WERI-Rb-1 (cell line): ENCODE data around the gene NEK5.
"Not testable (repeated sequence)": the region's sequence is repeated elsewhere in the genome, so short reads cannot be mapped to it uniquely, and the experiment has no call there.

ENCODE experiments used
- DNase-seq: peaks from one replicate; pipeline ENCODE4 v3.0.0-alpha.2; 2020
- H3K27ac ChIP-seq: fragments of 250-450 bp; sonication (Bioruptor Pico); 2 replicates; pipeline ENCODE4 v1.5.1; 2020; ENCODE audit warnings: mild to moderate bottlenecking, moderate library complexity
- H3K27me3 ChIP-seq: fragments of 250-450 bp; sonication (Bioruptor Pico); 2 replicates; pipeline ENCODE4 v1.5.1; 2021; ENCODE audit warnings: mild to moderate bottlenecking, low read depth, moderate library complexity; ENCODE audit not compliant: insufficient read depth, severe bottlenecking
- H3K36me3 ChIP-seq: fragments of 250-450 bp; sonication (Bioruptor Pico); 2 replicates; pipeline ENCODE4 v1.5.1; 2020; ENCODE audit warnings: mild to moderate bottlenecking, moderate library complexity
- H3K4me3 ChIP-seq: 2 replicates; pipeline ENCODE4 v1.5.1; 2011; ENCODE audit warnings: low read depth, mild to moderate bottlenecking, control low read depth, low read length
- H3K9me3 ChIP-seq: fragments of 250-450 bp; sonication (Bioruptor Pico); 2 replicates; pipeline ENCODE4 v1.5.1; 2021; ENCODE audit warnings: mild to moderate bottlenecking, moderate library complexity; ENCODE audit not compliant: severe bottlenecking
- TF ChIP-seq, protein P1 (sequence below): IDR thresholded peaks from 2 replicates; pipeline ENCODE4 v1.5.1; 2011; ENCODE audit warnings: low read depth, mild to moderate bottlenecking, control low read depth, inconsistent platforms, low read length

The NEK5 gene

DNA sequence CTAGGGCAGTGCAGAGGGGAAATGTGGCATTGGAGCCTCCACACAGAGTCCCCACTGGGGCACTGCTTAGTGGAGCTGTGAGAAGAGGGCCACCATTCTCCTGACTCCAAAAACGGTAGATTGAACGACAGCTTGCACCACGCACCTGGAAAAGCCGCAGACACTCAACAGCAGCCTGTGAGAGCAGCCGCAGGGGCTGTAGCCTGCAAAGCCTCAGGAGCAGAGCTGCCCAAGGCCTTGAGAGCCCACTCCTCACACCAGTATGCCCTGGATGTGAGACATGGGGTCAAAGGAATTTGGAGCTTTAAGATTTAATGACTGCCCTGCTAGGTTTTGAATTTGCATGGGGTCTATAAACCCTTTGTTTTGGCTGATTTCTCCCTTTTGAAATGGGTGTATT is 31.7 kb downstream of the NEK5 start:
- H3K9me3 ChIP-seq = no peaks in the 10 kb centered on the region
- no peaks in the 10 kb centered on the region for H3K36me3 ChIP-seq
- no peaks in the 10 kb centered on the region for H3K27me3 ChIP-seq
- no peak overlapping the region for H3K27ac ChIP-seq
- no peak overlapping the region for H3K4me3 ChIP-seq
- DNase-seq = no peak
- TF ChIP-seq, protein P1, sequence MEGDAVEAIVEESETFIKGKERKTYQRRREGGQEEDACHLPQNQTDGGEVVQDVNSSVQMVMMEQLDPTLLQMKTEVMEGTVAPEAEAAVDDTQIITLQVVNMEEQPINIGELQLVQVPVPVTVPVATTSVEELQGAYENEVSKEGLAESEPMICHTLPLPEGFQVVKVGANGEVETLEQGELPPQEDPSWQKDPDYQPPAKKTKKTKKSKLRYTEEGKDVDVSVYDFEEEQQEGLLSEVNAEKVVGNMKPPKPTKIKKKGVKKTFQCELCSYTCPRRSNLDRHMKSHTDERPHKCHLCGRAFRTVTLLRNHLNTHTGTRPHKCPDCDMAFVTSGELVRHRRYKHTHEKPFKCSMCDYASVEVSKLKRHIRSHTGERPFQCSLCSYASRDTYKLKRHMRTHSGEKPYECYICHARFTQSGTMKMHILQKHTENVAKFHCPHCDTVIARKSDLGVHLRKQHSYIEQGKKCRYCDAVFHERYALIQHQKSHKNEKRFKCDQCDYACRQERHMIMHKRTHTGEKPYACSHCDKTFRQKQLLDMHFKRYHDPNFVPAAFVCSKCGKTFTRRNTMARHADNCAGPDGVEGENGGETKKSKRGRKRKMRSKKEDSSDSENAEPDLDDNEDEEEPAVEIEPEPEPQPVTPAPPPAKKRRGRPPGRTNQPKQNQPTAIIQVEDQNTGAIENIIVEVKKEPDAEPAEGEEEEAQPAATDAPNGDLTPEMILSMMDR = no peak

DNA sequence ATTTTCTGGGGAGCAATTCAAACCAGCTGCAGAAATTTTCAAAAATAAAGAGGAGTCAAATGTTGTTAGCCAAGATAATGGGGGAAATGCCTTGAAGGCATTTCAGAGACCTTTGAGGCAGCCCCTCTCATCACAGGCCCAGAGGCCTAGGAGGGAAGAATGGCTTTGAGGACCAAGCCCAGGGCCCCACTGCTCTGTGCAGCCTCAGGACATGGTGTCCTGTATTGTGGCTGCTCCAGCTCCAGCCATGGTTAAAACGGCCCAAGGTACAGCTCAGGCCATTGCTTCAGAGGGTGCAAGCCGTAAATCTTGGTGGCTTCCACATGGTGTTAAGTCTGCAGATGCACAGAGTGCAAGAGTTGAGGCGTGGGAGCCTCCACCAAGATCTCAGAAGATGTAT is 32.1 kb downstream of the NEK5 start:
- Histone ChIP-seq H3K36me3 (no peaks in the 10 kb centered on the region), H3K4me3 (no peak overlapping the region), H3K27ac (no peak overlapping the region), H3K27me3 (no peaks in the 10 kb centered on the region), H3K9me3 (no peaks in the 10 kb centered on the region)
- TF ChIP-seq, protein P1 = no peak
- DNase-seq = no peak

DNA sequence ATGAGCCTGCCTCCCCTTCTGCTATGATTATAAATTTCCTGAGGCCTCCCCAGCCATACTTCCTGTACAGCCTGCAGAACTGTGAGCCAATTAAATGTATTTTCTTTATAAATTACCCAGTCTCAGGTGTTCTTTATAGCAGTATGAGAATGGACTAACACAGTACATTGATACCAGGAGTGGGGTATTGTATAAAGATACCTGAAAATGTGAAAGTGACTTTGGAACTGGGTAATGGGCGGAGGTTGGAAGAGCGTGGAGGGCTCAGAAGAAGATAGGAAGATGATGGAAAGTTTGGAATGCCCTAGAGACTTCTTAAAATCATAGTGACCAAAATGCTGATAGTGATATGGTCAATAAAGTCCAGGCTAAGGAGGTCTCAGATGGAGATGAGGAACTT is 32.8 kb downstream of the NEK5 start:
- no peaks in the 10 kb centered on the region for H3K27me3 ChIP-seq

DNA sequence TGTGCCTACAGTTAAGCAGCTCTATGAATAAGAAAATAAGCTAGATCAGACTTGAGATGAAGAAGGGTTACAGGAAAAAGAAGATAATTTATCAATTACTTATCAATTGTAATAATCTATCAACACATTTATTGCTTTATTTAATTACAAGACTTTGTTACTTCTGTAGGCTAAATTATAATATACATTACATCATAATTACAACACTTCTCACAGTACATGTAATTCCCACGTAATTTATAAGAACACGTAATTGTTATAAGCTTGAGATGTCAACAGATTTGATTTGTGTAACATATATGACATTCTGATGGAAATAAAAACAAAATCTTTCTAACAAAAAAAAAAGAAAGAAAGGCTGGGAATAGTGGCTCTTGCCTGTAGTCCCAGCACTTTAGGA is 36.8 kb downstream of the NEK5 start:
- DNase-seq = no peak
- TF ChIP-seq, protein P1 = no peak

More for the DNA sequence above, 32.8 kb downstream of the NEK5 start:
- Histone ChIP-seq H3K4me3 (no peak overlapping the region), H3K27ac (no peak overlapping the region), H3K36me3 (no peaks in the 10 kb centered on the region), H3K9me3 (no peaks in the 10 kb centered on the region)
- DNase-seq = no peak
- TF ChIP-seq, protein P1 = no peak

DNA sequence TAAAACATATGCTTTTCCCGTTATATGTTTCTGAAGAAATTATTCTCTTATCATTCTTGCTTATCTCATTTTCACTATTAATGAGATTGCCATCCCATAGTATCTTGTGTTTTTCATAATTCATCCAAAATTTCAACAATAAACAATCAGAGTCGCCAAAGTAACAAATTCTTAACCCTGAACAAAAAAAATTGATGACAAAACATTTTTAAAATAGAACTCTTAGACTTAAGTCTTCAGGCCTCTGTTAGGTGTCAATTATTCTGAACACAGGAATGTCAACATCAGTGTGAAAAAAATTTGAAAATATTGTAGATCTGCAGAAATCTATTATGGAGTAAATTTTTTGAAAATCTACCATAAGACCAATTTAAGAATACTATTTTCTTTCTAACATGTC is 37.4 kb downstream of the NEK5 start:
- no peak overlapping the region for H3K4me3 ChIP-seq
- DNase-seq = no peak
- TF ChIP-seq, protein P1 = no peak
- no peaks in the 10 kb centered on the region for H3K36me3 ChIP-seq
- no peak overlapping the region for H3K27ac ChIP-seq
- H3K27me3 ChIP-seq = no peaks in the 10 kb centered on the region
- H3K9me3 ChIP-seq = no peaks in the 10 kb centered on the region

More for the DNA sequence above, 36.8 kb downstream of the NEK5 start:
- Histone ChIP-seq H3K27me3 (no peaks in the 10 kb centered on the region), H3K36me3 (no peaks in the 10 kb centered on the region), H3K27ac (no peak overlapping the region), H3K4me3 (no peak overlapping the region), H3K9me3 (no peaks in the 10 kb centered on the region)

DNA sequence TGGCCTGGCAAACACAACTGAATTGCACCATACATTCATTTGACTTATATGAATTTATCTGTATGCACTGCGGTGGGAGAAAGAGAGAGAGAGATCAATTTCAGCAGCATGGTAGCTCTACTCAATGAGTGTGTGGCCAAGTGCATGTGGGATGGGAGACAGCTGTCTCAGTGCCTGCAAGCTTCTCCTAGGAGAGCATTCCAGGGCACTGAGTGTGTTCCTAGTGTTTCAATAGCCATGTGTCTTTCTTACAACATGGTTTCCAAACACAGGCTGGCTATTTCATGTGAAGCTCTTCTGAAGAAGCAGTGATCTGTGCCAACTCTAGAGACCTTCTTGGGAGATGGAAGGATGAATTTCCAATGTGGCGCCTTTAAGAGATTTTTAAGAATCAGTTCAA is 43.5 kb downstream of the NEK5 start:
- H3K9me3 ChIP-seq = no peaks in the 10 kb centered on the region
- DNase-seq = no peak

DNA sequence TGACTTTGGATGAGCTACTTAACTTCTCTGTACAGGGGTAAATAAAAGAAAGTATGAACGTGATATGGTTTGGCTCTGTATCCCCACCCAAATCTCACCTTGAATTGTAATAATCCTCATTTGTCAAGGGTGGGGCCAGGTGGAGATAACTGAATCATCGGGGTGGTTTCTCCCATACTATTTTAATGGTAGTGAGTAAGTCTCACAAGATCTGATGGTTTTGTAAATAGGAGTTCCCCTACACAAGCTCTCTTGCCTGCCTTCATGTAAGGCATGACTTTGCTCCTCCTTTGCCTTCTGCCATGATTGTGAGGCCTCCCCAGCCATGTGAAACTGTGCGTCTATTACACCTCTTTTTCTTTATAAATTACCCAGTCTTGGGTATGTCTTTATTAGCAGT is 43.9 kb downstream of the NEK5 start:
- DNase-seq, H3K27ac ChIP-seq, H3K27me3 ChIP-seq, H3K4me3 ChIP-seq, H3K9me3 ChIP-seq, H3K36me3 ChIP-seq: not testable (repeated sequence)

More for the DNA sequence above, 43.5 kb downstream of the NEK5 start:
- no peaks in the 10 kb centered on the region for H3K36me3 ChIP-seq
- H3K27me3 ChIP-seq = no peaks in the 10 kb centered on the region
- H3K4me3 ChIP-seq = no peak overlapping the region
- TF ChIP-seq, protein P1 = no peak
- no peak overlapping the region for H3K27ac ChIP-seq
